Mesenchymal stem cell (in vitro differentiated cells and primary cell): ENCODE results near the gene ZDHHC14.

ENCODE experiments used
- DNase-seq: peaks from one replicate; pipeline ENCODE4 v3.0.0-alpha.2; 2013
- H2AFZ ChIP-seq: one replicate; pipeline ENCODE4 v1.6.1; 2013; ENCODE audit warnings: low read depth, mild to moderate bottlenecking, control low read depth, inconsistent platforms, low read length, moderate library complexity
- H2AK5ac ChIP-seq: 2 replicates; pipeline ENCODE4 v1.6.1; 2013; ENCODE audit warnings: low read length, moderate library complexity, mild to moderate bottlenecking, inconsistent platforms; ENCODE audit not compliant: severe bottlenecking
- H2BK120ac ChIP-seq: one replicate; pipeline ENCODE4 v1.6.1; 2013; ENCODE audit warnings: low read depth, mild to moderate bottlenecking, inconsistent platforms, low read length, moderate library complexity
- H2BK12ac ChIP-seq, 2 experiments: one replicate each; pipeline ENCODE4 v1.6.1; 2013; ENCODE audit warnings: inconsistent platforms in 2 of 2, low read length in 2 of 2, mild to moderate bottlenecking in 2 of 2, moderate library complexity in 2 of 2, control low read depth in 1 of 2
- H2BK15ac ChIP-seq: one replicate; pipeline ENCODE4 v1.6.1; 2013; ENCODE audit warnings: mild to moderate bottlenecking, low read depth, inconsistent platforms; ENCODE audit not compliant: poor library complexity, severe bottlenecking
- H2BK5ac ChIP-seq: 2 replicates; pipeline ENCODE4 v1.6.1; 2013; ENCODE audit warnings: low read depth, mild to moderate bottlenecking, low read length, control low read depth, inconsistent platforms; ENCODE audit not compliant: poor library complexity, severe bottlenecking
- H3K14ac ChIP-seq, 2 experiments: one replicate each; pipeline ENCODE4 v1.6.1; 2013; ENCODE audit warnings: inconsistent platforms in 2 of 2, low read length in 2 of 2, control low read depth in 1 of 2, mild to moderate bottlenecking in 1 of 2, moderate library complexity in 1 of 2
- H3K18ac ChIP-seq, 2 experiments: one replicate each; pipeline ENCODE4 v1.6.1; 2013; ENCODE audit warnings: inconsistent platforms in 2 of 2, low read length in 2 of 2, control low read depth in 1 of 2, low read depth in 1 of 2, mild to moderate bottlenecking in 1 of 2
- H3K23ac ChIP-seq, 2 experiments: one replicate each; pipeline ENCODE4 v1.6.1; 2013; ENCODE audit warnings: inconsistent platforms in 2 of 2, low read length in 2 of 2, mild to moderate bottlenecking in 2 of 2, moderate library complexity in 2 of 2, control low read depth in 1 of 2
- H3K27ac ChIP-seq: 2 replicates; pipeline ENCODE4 v1.5.1; 2013; ENCODE audit warnings: mild to moderate bottlenecking, moderate library complexity, low read length, control low read depth, inconsistent platforms; ENCODE audit not compliant: poor library complexity, severe bottlenecking
- H3K27me3 ChIP-seq, 2 experiments: 2 replicates each; pipeline versions ENCODE4 v1.6.1 to v1.7.0; 2013; ENCODE audit warnings: low read length in 2 of 2, mild to moderate bottlenecking in 2 of 2, moderate library complexity in 2 of 2, control low read depth in 1 of 2, inconsistent platforms in 1 of 2; ENCODE audit not compliant: control insufficient read depth in 1 of 2, insufficient read depth in 1 of 2
- H3K36me3 ChIP-seq, 2 experiments: 2 replicates each; pipeline versions ENCODE4 v1.6.1 to v1.7.0; 2013; ENCODE audit warnings: low read length in 2 of 2, control low read depth in 1 of 2, inconsistent platforms in 1 of 2, low read depth in 1 of 2, mild to moderate bottlenecking in 1 of 2; ENCODE audit not compliant: insufficient read depth in 2 of 2, control insufficient read depth in 1 of 2
- H3K4ac ChIP-seq, 2 experiments: one replicate each; pipeline ENCODE4 v1.6.1; 2013; ENCODE audit warnings: inconsistent platforms in 2 of 2, low read length in 2 of 2, mild to moderate bottlenecking in 2 of 2, moderate library complexity in 2 of 2, control low read depth in 1 of 2, low read depth in 1 of 2
- H3K4me1 ChIP-seq: 2 replicates; pipeline ENCODE4 v1.6.1; 2013; ENCODE audit warnings: low read depth, low read length, control low read depth; ENCODE audit not compliant: control insufficient read depth, insufficient read depth
- H3K4me2 ChIP-seq: 2 replicates; pipeline ENCODE4 v1.6.1; 2013; ENCODE audit warnings: low read length, mild to moderate bottlenecking, inconsistent platforms; ENCODE audit not compliant: poor library complexity, severe bottlenecking
- H3K4me3 ChIP-seq, 2 experiments: 2 replicates each; pipeline versions ENCODE4 v1.5.1 to v1.7.0; 2013; ENCODE audit warnings: low read length in 2 of 2, mild to moderate bottlenecking in 2 of 2, control low read depth in 1 of 2, low read depth in 1 of 2; ENCODE audit not compliant: insufficient read depth in 1 of 2
- H3K79me1 ChIP-seq: replicated peaks from 2 replicates; pipeline ENCODE4 v1.6.1; 2013; ENCODE audit warnings: mild to moderate bottlenecking, control low read depth, low read length, inconsistent platforms; ENCODE audit not compliant: poor library complexity, severe bottlenecking
- H3K9ac ChIP-seq: 2 replicates; pipeline ENCODE4 v1.7.0; 2013; ENCODE audit warnings: mild to moderate bottlenecking, low read length, moderate library complexity
- H3K9me3 ChIP-seq: 2 replicates; pipeline ENCODE4 v1.7.0; 2013; ENCODE audit warnings: mild to moderate bottlenecking, low read length; ENCODE audit not compliant: control insufficient read depth
- H4K8ac ChIP-seq: one replicate; pipeline ENCODE4 v1.6.1; 2013; ENCODE audit warnings: inconsistent platforms, mild to moderate bottlenecking, low read length, moderate library complexity
- H4K91ac ChIP-seq: one replicate; pipeline ENCODE4 v1.6.1; 2013; ENCODE audit warnings: mild to moderate bottlenecking, low read length, inconsistent platforms
- WGBS: methylation state at CpG from one replicate; pipeline ENCODE4 v1.1.7; 2013; ENCODE audit warnings: mixed read lengths; 5-methylcytosine and 5-hydroxymethylcytosine counted together

The ZDHHC14 gene

DNA sequence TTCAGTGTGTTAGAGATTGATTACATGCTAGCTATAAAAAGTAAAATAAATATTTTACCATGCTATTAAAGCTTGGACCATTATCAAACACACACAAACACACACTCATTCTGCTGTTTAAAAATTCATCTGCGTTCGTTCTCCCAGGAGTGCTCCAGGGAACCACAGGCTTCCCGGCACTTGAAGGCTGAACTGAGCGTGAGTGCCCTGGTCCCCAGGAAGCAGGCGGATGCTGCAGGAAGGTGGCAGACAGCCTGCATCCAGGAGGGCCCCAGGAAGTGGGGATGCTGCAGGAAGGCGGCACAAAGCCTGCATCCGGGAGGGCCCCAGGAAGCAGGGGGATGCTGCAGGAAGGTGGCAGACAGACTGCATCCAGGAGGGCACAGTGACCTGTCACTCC is 294.8 kb downstream of the ZDHHC14 start:
- Histone ChIP-seq H3K27me3 (peaks cover 0 to 17% of the 10 kb centered on the region in 2 experiments), H4K8ac (no peak overlapping the region), H2AFZ (no peak overlapping the region), H3K18ac (no peak overlapping the region), H4K91ac (no peak overlapping the region), H3K4me3 (no peak overlapping the region), H3K4me2 (no peak overlapping the region), H2AK5ac (no peak overlapping the region), H3K27ac (no peak overlapping the region), H3K4me1 (peaks cover 4% of the 10 kb centered on the region), H2BK5ac (no peak overlapping the region), H3K9me3 (no peaks in the 10 kb centered on the region), H2BK15ac (no peak overlapping the region), H2BK12ac (no peak overlapping the region), H3K79me1 (no peaks in the 10 kb centered on the region), H3K9ac (no peak overlapping the region), H3K4ac (no peak overlapping the region), H3K14ac (no peak overlapping the region), H3K23ac (no peak overlapping the region), H3K36me3 (peaks cover 0 to 7% of the 10 kb centered on the region in 2 experiments), H2BK120ac (no peak overlapping the region)
- no peak for DNase-seq
- 93% methylated on average over 7 of the region's 7 CpGs for WGBS

DNA sequence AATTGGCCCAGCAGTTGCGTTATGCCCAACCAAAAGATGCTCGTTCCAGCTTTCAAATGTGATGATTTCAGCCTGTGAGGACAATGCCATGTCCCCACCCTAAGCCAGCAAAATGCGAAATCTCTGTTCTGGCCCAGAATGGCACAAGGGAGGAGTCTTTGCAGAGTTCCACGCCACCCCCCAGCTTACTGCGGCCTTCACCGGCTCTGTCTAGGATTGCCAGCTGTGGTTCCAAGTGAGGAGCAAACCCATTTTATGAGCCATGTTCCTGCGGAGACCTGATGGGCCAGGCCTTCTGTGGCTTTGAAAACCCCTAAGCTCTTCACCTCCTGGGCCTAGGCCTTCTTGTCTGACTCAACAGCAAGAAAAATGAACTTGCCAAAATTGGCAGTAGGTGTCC is 295.3 kb downstream of the ZDHHC14 start:
- Histone ChIP-seq H3K27ac (no peak overlapping the region), H2BK5ac (no peak overlapping the region)

DNA sequence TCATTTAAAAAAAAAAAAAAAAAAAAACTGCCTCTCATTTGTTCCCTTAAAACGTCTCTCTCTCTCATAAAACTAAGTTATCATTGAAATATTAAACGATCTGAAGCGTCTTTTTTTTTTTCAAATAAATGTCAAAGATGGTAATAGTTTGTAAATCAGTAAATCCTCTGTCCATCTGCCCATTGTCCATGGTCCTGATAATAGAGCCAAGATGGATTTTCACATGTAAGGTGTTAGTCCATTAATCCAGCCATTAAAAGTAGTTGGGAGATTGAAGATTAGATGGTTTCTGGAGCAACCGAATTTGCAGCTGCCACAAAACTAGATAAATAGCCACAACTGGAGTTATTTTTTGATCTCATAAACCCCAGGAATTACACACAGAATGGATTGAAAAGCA is 296.2 kb downstream of the ZDHHC14 start:
- no peak overlapping the region for H3K4ac ChIP-seq
- H3K9me3 ChIP-seq, result no peaks in the 10 kb centered on the region
- no peak overlapping the region for H3K9ac ChIP-seq
- H3K4me3 ChIP-seq, result no peak overlapping the region
- no peak overlapping the region for H2AK5ac ChIP-seq
- H4K8ac ChIP-seq, result no peak overlapping the region
- H2BK12ac ChIP-seq, result no peak overlapping the region
- no peak overlapping the region for H3K4me2 ChIP-seq
- DNase-seq, result no peak
- H4K91ac ChIP-seq, result no peak overlapping the region
- H3K18ac ChIP-seq, result no peak overlapping the region
- H2BK15ac ChIP-seq, result no peak overlapping the region
- no peak overlapping the region for H2BK5ac ChIP-seq
- no peak overlapping the region for H3K27ac ChIP-seq
- no peak overlapping the region for H3K14ac ChIP-seq
- H3K27me3 ChIP-seq, result peaks cover 0 to 17% of the 10 kb centered on the region in 2 experiments
- no peak overlapping the region for H2AFZ ChIP-seq
- H3K36me3 ChIP-seq, result peaks cover 0 to 7% of the 10 kb centered on the region in 2 experiments
- no peak overlapping the region for H3K23ac ChIP-seq
- no peak overlapping the region for H2BK120ac ChIP-seq
- no peaks in the 10 kb centered on the region for H3K79me1 ChIP-seq
- no CpG with 5 or more reads among the region's 4 CpGs for WGBS
- peaks cover 4% of the 10 kb centered on the region for H3K4me1 ChIP-seq

More for the DNA sequence above, 295.3 kb downstream of the ZDHHC14 start:
- Histone ChIP-seq H3K9ac (no peak overlapping the region), H3K18ac (no peak overlapping the region), H3K4me2 (no peak overlapping the region), H2AK5ac (no peak overlapping the region), H4K8ac (no peak overlapping the region), H3K14ac (no peak overlapping the region), H2AFZ (no peak overlapping the region), H3K4me3 (no peak overlapping the region), H2BK120ac (no peak overlapping the region), H3K23ac (no peak overlapping the region), H3K9me3 (no peaks in the 10 kb centered on the region), H2BK12ac (no peak overlapping the region), H3K79me1 (no peaks in the 10 kb centered on the region), H3K4me1 (peaks cover 4% of the 10 kb centered on the region), H3K36me3 (peaks cover 0 to 7% of the 10 kb centered on the region in 2 experiments), H4K91ac (no peak overlapping the region), H2BK15ac (no peak overlapping the region), H3K27me3 (peaks cover 0 to 17% of the 10 kb centered on the region in 2 experiments), H3K4ac (no peak overlapping the region)
- no peak for DNase-seq
- 76% methylated on average over 7 of the region's 7 CpGs for WGBS

DNA sequence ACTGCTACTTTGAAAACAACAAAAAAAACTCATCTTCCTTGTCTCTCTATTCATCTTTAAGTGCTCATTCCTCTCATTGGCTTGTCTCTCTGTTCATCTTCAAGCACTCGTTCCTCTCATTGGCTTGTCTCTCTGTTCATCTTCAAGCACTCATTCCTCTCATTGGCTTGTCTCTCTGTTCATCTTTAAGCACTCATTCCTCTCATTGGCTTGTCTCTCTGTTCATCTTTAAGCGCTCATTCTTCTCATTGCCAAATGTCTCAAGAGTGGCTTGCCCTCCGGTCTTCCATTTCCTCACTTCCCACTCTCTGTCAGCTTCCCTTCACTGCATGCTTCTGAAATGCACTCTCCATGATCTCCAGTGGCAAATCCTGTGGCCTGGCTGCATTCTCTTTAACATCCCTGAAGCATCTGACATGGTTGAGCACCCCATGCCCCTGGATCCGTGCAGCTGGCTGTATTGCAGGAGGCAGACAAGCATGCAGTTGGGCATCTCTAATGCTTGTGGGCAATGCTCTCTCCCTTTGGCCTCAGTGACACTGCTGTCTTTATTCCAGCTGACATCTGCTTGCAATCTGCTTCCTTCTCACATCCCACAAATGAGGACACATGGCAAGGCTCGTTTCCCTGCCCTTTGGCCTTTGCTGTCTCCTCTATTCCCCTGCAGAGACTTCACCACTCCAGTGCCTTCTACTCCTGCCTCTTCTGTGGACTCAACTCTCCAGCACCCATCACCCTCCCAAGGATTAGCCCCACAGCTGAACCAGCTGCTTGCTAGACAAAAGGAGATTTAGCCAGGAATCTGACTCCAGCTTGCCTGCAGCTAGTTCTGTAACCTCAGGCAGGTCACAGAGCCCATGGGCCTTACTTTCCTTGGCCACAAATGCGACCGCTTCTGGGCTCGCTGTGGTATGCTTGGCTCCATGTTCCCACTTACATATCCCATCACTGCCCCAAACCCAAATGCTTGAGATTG is 298.9 kb downstream of the ZDHHC14 start:
- no peak for DNase-seq
- no peak overlapping the region for H4K91ac ChIP-seq
- H3K4ac ChIP-seq, result no peak overlapping the region
- no peak overlapping the region for H2BK5ac ChIP-seq
- H2BK15ac ChIP-seq, result no peak overlapping the region
- H3K4me2 ChIP-seq, result no peak overlapping the region
- H2BK12ac ChIP-seq, result no peak overlapping the region
- no peak overlapping the region for H3K18ac ChIP-seq
- 84% methylated on average over 8 of the region's 8 CpGs for WGBS
- peaks cover 0 to 17% of the 10 kb centered on the region in 2 experiments for H3K27me3 ChIP-seq
- no peak overlapping the region for H3K14ac ChIP-seq
- no peak overlapping the region for H3K27ac ChIP-seq
- H3K79me1 ChIP-seq, result no peaks in the 10 kb centered on the region
- H2BK120ac ChIP-seq, result no peak overlapping the region
- no peak overlapping the region for H3K23ac ChIP-seq
- no peak overlapping the region for H3K9ac ChIP-seq
- H3K4me3 ChIP-seq, result no peak overlapping the region
- H3K9me3 ChIP-seq, result no peaks in the 10 kb centered on the region
- no peak overlapping the region for H2AFZ ChIP-seq
- H2AK5ac ChIP-seq, result no peak overlapping the region
- no peak overlapping the region for H4K8ac ChIP-seq
- no peaks in the 10 kb centered on the region for H3K36me3 ChIP-seq
- H3K4me1 ChIP-seq, result peaks cover 1% of the 10 kb centered on the region
